OCI-LY1 (cell line): ENCODE data around the gene HELLS.

Experiments used
- EZH2 ChIP-seq: fragments of 200-600 bp; sonication (generic), shearing (Covaris generic); IDR thresholded peaks from 2 replicates; pipeline ENCODE4 v1.8.0; 2017; ENCODE audit warnings: borderline replicate concordance, mixed run types, mild to moderate bottlenecking, antibody characterized with exemption, low read length, moderate library complexity, mixed read lengths
- TF ChIP-seq, protein P1 (sequence below): fragments of 200-600 bp; sonication (generic), shearing (Covaris generic); IDR thresholded peaks from 2 replicates; pipeline ENCODE4 v1.5.1; 2017; ENCODE audit warnings: mild to moderate bottlenecking, antibody characterized with exemption, low read length, moderate library complexity, mixed read lengths

DNA sequence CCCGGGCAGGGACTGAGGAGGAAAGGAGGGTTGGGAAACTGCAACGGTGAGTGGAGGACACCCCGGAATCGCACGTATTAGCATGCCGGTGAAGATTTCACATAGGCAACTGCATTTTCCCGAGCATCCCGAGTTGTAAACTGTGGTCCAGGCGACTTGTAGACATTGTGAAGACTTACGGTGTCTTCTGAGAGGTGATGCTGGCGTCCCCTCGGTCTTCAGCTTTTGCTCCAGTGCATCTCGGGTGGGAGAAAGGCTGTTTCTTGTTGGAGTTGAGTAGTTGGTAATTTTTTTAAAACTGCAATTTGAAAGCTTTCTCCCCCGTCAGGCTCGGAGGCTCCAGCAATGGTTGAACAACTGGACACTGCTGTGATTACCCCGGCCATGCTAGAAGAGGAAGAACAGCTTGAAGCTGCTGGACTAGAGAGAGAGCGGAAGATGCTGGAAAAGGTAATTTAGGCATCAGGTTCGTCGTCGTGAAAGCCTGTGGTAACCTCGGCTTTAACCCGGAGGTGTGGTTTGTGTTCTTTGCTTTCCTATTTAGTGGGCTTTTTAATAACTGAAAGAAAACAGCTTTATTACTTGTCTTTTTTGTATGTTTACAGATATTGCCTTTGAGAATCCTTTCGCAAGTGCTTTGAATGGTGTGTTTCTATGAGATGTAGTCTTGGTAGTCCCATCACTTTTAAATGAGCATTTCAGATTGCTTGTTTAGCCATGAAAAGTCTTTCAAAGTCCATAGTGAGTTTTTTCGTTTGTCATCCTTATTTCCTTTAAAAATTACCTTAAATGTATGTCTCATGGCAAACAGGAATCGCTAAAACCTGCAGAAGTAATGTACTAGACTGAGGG is 687 bp downstream of the HELLS start:
- TF ChIP-seq, protein P1, sequence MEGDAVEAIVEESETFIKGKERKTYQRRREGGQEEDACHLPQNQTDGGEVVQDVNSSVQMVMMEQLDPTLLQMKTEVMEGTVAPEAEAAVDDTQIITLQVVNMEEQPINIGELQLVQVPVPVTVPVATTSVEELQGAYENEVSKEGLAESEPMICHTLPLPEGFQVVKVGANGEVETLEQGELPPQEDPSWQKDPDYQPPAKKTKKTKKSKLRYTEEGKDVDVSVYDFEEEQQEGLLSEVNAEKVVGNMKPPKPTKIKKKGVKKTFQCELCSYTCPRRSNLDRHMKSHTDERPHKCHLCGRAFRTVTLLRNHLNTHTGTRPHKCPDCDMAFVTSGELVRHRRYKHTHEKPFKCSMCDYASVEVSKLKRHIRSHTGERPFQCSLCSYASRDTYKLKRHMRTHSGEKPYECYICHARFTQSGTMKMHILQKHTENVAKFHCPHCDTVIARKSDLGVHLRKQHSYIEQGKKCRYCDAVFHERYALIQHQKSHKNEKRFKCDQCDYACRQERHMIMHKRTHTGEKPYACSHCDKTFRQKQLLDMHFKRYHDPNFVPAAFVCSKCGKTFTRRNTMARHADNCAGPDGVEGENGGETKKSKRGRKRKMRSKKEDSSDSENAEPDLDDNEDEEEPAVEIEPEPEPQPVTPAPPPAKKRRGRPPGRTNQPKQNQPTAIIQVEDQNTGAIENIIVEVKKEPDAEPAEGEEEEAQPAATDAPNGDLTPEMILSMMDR = no peak
- TF ChIP-seq EZH2 = no peak
